Heart left ventricle (tissue), 16 donors: Measurements from ENCODE around the gene DOCK3. TPM values are rescaled to one million over a fixed set of nuclear protein-coding genes. Genes with fewer than 3 reads are reported as not detected.

ENCODE experiments used
- ATAC-seq, 4 donors: fragments of 200-7000 bp; cut with Tn5 transposase; one replicate each; pipeline ENCODE4 v1.9.1; 2020 to 2022; ENCODE audit warnings: moderate library complexity in 4 of 4, mild to moderate bottlenecking in 3 of 4, moderate number of reproducible peaks in 1 of 4
- DNase-seq, 5 donors: peaks; one replicate each; pipeline ENCODE4 v3.0.0-alpha.2; 2020
- H3K27ac ChIP-seq, 12 donors: fragments of 200-600 bp; sonication (generic) in 4 of 12; one replicate each; pipeline versions ENCODE4 v1.5.0 to v1.8.0; 2016 to 2022; ENCODE audit warnings: mild to moderate bottlenecking in 2 of 12
- H3K27me3 ChIP-seq, 9 donors: fragments of 200-600 bp; sonication (generic) in 2 of 9; one replicate each; pipeline versions ENCODE4 v1.5.1 to v1.8.0; 2016 to 2022; ENCODE audit warnings: mild to moderate bottlenecking in 3 of 9
- H3K36me3 ChIP-seq, 9 donors: fragments of 200-600 bp; sonication (generic) in 2 of 9; one replicate each; pipeline versions ENCODE4 v1.5.0 to v1.8.0; 2018 to 2022; ENCODE audit warnings: mild to moderate bottlenecking in 2 of 9
- H3K4me1 ChIP-seq, 12 donors: fragments of 200-600 bp; sonication (generic) in 4 of 12; one replicate each; pipeline versions ENCODE4 v1.5.0 to v1.8.0; 2016 to 2022; ENCODE audit warnings: mild to moderate bottlenecking in 3 of 12
- H3K4me3 ChIP-seq, 12 donors: fragments of 200-600 bp; sonication (generic) in 4 of 12; one replicate each; pipeline versions ENCODE4 v1.5.0 to v1.8.0; 2017 to 2022; ENCODE audit warnings: mild to moderate bottlenecking in 9 of 12, moderate library complexity in 4 of 12
- H3K9me3 ChIP-seq, 12 donors: fragments of 200-600 bp; sonication (generic) in 4 of 12; one replicate each; pipeline versions ENCODE4 v1.5.0 to v1.8.0; 2016 to 2022; ENCODE audit warnings: mild to moderate bottlenecking in 1 of 12
- CTCF ChIP-seq, 12 donors: fragments of 200-600 bp; sonication (generic) in 4 of 12; IDR thresholded peaks; one replicate each; pipeline versions ENCODE4 v1.5.0 to v1.8.0; 2018 to 2022; ENCODE audit warnings: antibody characterized with exemption in 12 of 12, mild to moderate bottlenecking in 5 of 12
- POLR2A ChIP-seq, 2 donors: fragments of 450-650 bp; IDR thresholded peaks; one replicate each; pipeline ENCODE4 v1.6.1; 2017; ENCODE audit warnings: antibody characterized with exemption in 2 of 2, mild to moderate bottlenecking in 2 of 2, moderate library complexity in 2 of 2
- whole genome bisulfite sequencing, 4 donors: extraction: QIAGEN DNeasy Blood & Tissue Kit in 2 of 4; methylation state at CpG; one replicate each; pipeline versions ENCODE4 v1.1.5 to v1.1.7; 2013 to 2018; 5-methylcytosine and 5-hydroxymethylcytosine counted together
- intact Hi-C, 10 donors: fragments of 100-400 bp; cut with DNase I; formaldehyde crosslinking; loops; one replicate each; pipeline versions ENCODE4 v1.11.1 to v1.14.2; 2022
- polyA plus RNA-seq, 2 donors: library from polyadenylated mRNA; stranded (reverse); fragments of 200-250 nt; gene quantifications; one replicate each; pipeline ENCODE4 v1.2.3, GENCODE V29; 2013
- total RNA-seq, 9 donors: library from RNA; depleted of rRNA in 2 of 9; stranded (reverse); fragments of >200 nt in 2 of 9; fragmentation: NEBNext Ultra II Directional in 3 of 9; extraction: Animal tissue kit (Norgen Biotek cat#: 25700) in 3 of 9; gene quantifications; one replicate each; pipeline versions ENCODE4 v1.1.0 to v1.2.4, GENCODE V29; 2016 to 2023
- donor health status: ischemic (EF 13 %, LVEDD 7.1; RV severe dilation, severe dysfunction).
- donor health status: healthy with polysubstance abuse.
- donor health status: DM: no; HTN: yes; CAD: no.
- donor health status: DM: no; HTN: no; CAD: no.
- donor health status: ischemic (EF 25% LVEDD 6.9; RV normal size, moderate dysfunction).
- donor health status: ischemic (EF 25% LVEDD 5.7; RV mildly dilated, moderate dysfunction).
- donor health status: healthy.
- donor health status: DM: yes; HTN: yes; CAD: no.
- donor health status: ischemic (EF 35%, LVEDD 5.7; RV mildly dilated, moderate dysfunction).
- donor health status: nonischemic (EF 11% LVEDD 7.7; RV severe dilation, severe dysfunction).
- donor health status: DM: yes; HTN: yes; CAD: no.
- donor health status: PGD.
- donor health status: ischemic (EF 29% LVEDD 5.4; RV normal size, mild dysfunction).
- donor health status: nonischemic (EF 23%, LVEDD 6.1; RV moderate dilation, normal function).

DOCK3 gene
- total and polyA plus RNA-seq, 11 donors = 2.0 to 6.7 (median 4.8) TPM

GRCh38 chr3:51099794-51100535 is 425.2 kb downstream of the DOCK3 start:
- TF ChIP-seq POLR2A (IDR thresholded peaks at IDR 0.05) (no peak), CTCF (IDR thresholded peaks at IDR 0.05) (peak; percentile 38 to 71 (median 56))
- ATAC-seq = peak in 3 of 4 donors; percentile 49 to 67 (median 52)
- WGBS, 4 donors = 57 to 70% (median 59%) methylated on average over 3 of the region's 3 CpGs
- DNase-seq = peak in 2 of 5 donors; percentile 13 to 26
- peaks cover 0 to 4% (median 0%) of the 10 kb centered on the region in 12 donors for H3K9me3 ChIP-seq
- H3K36me3 ChIP-seq = no peaks in the 10 kb centered on the region
- H3K4me3 ChIP-seq = no peak overlapping the region
- no peak overlapping the region for H3K27ac ChIP-seq
- no peaks in the 10 kb centered on the region for H3K27me3 ChIP-seq
- intact Hi-C loops = loop anchor here in 2 of 10 donors (5.0 to 10.0 kb wide), 2 partner anchors 272 to 485 kb away; partner anchors contain the start of genes CISH (in 1 of the 2) and MAPKAPK3 (in 1 of the 2)
- no peaks in the 10 kb centered on the region for H3K4me1 ChIP-seq

- Histone ChIP-seq H3K4me1 (no peaks in the 10 kb centered on the region), H3K4me3 (no peak overlapping the region), H3K27me3 (no peaks in the 10 kb centered on the region), H3K27ac (no peak overlapping the region), H3K9me3 (no peaks in the 10 kb centered on the region), H3K36me3 (no peaks in the 10 kb centered on the region)
- 50 to 59% (median 56%) methylated on average over 1 of the region's 1 CpG for WGBS, 4 donors
- peak in 1 of 12 donors; percentile 4 for TF ChIP-seq CTCF (IDR thresholded peaks at IDR 0.05)
- no peak for TF ChIP-seq POLR2A (IDR thresholded peaks at IDR 0.05)
- DNase-seq (no peak), ATAC-seq (no peak)
- intact Hi-C loops = loop anchor here in 2 of 10 donors (5.0 to 10.0 kb wide), 2 partner anchors 272 to 486 kb away; partner anchors contain the start of genes CISH (in 1 of the 2) and MAPKAPK3 (in 1 of the 2)
Measured at GRCh38 chr3:51100536-51100851, 425.8 kb downstream of the DOCK3 start.

- ATAC-seq = no peak
- intact Hi-C loops = loop anchor here in 2 of 10 donors (5.0 to 10.0 kb wide), 2 partner anchors 270 to 488 kb away; partner anchors contain the start of genes CISH (in 1 of the 2) and MAPKAPK3 (in 1 of the 2)
- no peak overlapping the region for H3K27ac ChIP-seq
- TF ChIP-seq CTCF (IDR thresholded peaks at IDR 0.05) (no peak), POLR2A (IDR thresholded peaks at IDR 0.05) (no peak)
- H3K27me3 ChIP-seq = no peaks in the 10 kb centered on the region
- H3K4me3 ChIP-seq = no peak overlapping the region
- no peak for DNase-seq
- no peaks in the 10 kb centered on the region for H3K4me1 ChIP-seq
- H3K9me3 ChIP-seq = no peaks in the 10 kb centered on the region
- no peaks in the 10 kb centered on the region for H3K36me3 ChIP-seq
- 53 to 73% (median 64%) methylated on average over 1 of the region's 1 CpG for WGBS, 4 donors
Measured at GRCh38 chr3:51102396-51102795, 427.7 kb downstream of the DOCK3 start.

GRCh38 chr3:51106242-51106876 is 431.6 kb downstream of the DOCK3 start:
- no peaks in the 10 kb centered on the region for H3K36me3 ChIP-seq
- no peak for TF ChIP-seq CTCF (IDR thresholded peaks at IDR 0.05)
- TF ChIP-seq POLR2A (IDR thresholded peaks at IDR 0.05) = no peak
- H3K9me3 ChIP-seq = peaks cover 0 to 10% (median 0%) of the 10 kb centered on the region in 12 donors
- no peak overlapping the region for H3K27ac ChIP-seq
- intact Hi-C loops = loop anchor here in 1 of 10 donors (10.0 kb wide), 1 partner anchor 492 kb away; the partner anchor contains the start of genes CISH and MAPKAPK3
- ATAC-seq (no peak), DNase-seq (no peak)
- no peak overlapping the region for H3K4me3 ChIP-seq
- 91 to 95% (median 93%) methylated on average over 8 to 9 of the region's 9 CpGs for WGBS, 4 donors
- H3K4me1 ChIP-seq = no peaks in the 10 kb centered on the region
- no peaks in the 10 kb centered on the region for H3K27me3 ChIP-seq
